ENCODE data around the gene PABPN1.

The PABPN1 gene

GRCh38 chr14:23359167-23359626 is 37.9 kb downstream of the PABPN1 start:
- no peak overlapping the region for H3K27ac ChIP-seq
- TF ChIP-seq CTCF (conservative IDR thresholded peaks at IDR 0.05): no peak

- TF ChIP-seq CTCF (conservative IDR thresholded peaks at IDR 0.05): no peak
- H3K27ac ChIP-seq: no peak overlapping the region
Observed at GRCh38 chr14:23359722-23360447, 38.6 kb downstream of the PABPN1 start.

- no peak overlapping the region for H3K27ac ChIP-seq
- TF ChIP-seq CTCF (conservative IDR thresholded peaks at IDR 0.05): no peak
Observed at GRCh38 chr14:23360496-23360895, 39.2 kb downstream of the PABPN1 start.

- no peak overlapping the region for H3K27ac ChIP-seq
- no peak for TF ChIP-seq CTCF (conservative IDR thresholded peaks at IDR 0.05)
Observed at GRCh38 chr14:23361320-23361719, 40.1 kb downstream of the PABPN1 start.

GRCh38 chr14:23361763-23362162 is 40.5 kb downstream of the PABPN1 start:
- no peak for TF ChIP-seq CTCF (conservative IDR thresholded peaks at IDR 0.05)
- no peak overlapping the region for H3K27ac ChIP-seq

- no peak overlapping the region for H3K27ac ChIP-seq
Observed at GRCh38 chr14:23362200-23362599, 40.9 kb downstream of the PABPN1 start.

More at GRCh38 chr14:23362200-23362599, 40.9 kb downstream of the PABPN1 start:
- peak; percentile 49 for TF ChIP-seq CTCF (conservative IDR thresholded peaks at IDR 0.05)
